A549 (cell line): ENCODE measurements around the gene IGSF11.

ENCODE experiments used
- BHLHE40 ChIP-seq: IDR thresholded peaks from 2 replicates; pipeline ENCODE4 v1.6.1; 2012; ENCODE audit warnings: low read depth, low read length, inconsistent platforms
- ESRRA ChIP-seq: fragments of 150-350 bp; IDR thresholded peaks from 2 replicates; pipeline ENCODE4 v1.6.1; 2014; ENCODE audit warnings: mild to moderate bottlenecking, low read length, borderline replicate concordance
- MAFK ChIP-seq: fragments of 450-650 bp; IDR thresholded peaks from 2 replicates; pipeline ENCODE4 v1.6.1; 2014; ENCODE audit not compliant: partially characterized antibody
- MAZ ChIP-seq: fragments of 150-350 bp; IDR thresholded peaks from 2 replicates; pipeline ENCODE4 v1.6.1; 2014; ENCODE audit warnings: antibody characterized with exemption, low read depth, low read length, borderline replicate concordance
- POLR2A ChIP-seq: IDR thresholded peaks from 2 replicates; pipeline ENCODE4 v1.6.1; 2012; ENCODE audit warnings: mild to moderate bottlenecking, low read length
- POLR2AphosphoS2 ChIP-seq: conservative IDR thresholded peaks from 2 replicates; pipeline ENCODE4 v1.6.1; 2012; ENCODE audit warnings: low read length, improper control_type of control experiment, inconsistent platforms
- TP53 ChIP-seq: fragments of 250-450 bp; sonication (Bioruptor Pico); IDR thresholded peaks from 2 replicates; pipeline ENCODE4 v1.5.0; 2021; ENCODE audit warnings: mild to moderate bottlenecking, moderate library complexity
- TF ChIP-seq, protein P1 (sequence below): fragments of >200 bp; sonication (Bioruptor Twin); formaldehyde crosslinking; IDR thresholded peaks from 3 replicates; pipeline ENCODE4 v1.5.1; 2016
- TF ChIP-seq, protein P2 (sequence below): IDR thresholded peaks from 2 replicates; pipeline ENCODE4 v1.6.1; 2012
- TF ChIP-seq, protein P3 (sequence below): fragments of 200-600 bp; sonication (generic); IDR thresholded peaks from 2 replicates; pipeline ENCODE4 v1.6.1; 2016; ENCODE audit warnings: antibody characterized with exemption, mild to moderate bottlenecking, moderate library complexity

- TF ChIP-seq POLR2A (no peak), MAFK (no peak), BHLHE40 (no peak), MAZ (no peak), ESRRA (no peak), TP53 (CRISPR knock-in tag) (no peak), POLR2AphosphoS2 (no peak)
- TF ChIP-seq, protein P1, sequence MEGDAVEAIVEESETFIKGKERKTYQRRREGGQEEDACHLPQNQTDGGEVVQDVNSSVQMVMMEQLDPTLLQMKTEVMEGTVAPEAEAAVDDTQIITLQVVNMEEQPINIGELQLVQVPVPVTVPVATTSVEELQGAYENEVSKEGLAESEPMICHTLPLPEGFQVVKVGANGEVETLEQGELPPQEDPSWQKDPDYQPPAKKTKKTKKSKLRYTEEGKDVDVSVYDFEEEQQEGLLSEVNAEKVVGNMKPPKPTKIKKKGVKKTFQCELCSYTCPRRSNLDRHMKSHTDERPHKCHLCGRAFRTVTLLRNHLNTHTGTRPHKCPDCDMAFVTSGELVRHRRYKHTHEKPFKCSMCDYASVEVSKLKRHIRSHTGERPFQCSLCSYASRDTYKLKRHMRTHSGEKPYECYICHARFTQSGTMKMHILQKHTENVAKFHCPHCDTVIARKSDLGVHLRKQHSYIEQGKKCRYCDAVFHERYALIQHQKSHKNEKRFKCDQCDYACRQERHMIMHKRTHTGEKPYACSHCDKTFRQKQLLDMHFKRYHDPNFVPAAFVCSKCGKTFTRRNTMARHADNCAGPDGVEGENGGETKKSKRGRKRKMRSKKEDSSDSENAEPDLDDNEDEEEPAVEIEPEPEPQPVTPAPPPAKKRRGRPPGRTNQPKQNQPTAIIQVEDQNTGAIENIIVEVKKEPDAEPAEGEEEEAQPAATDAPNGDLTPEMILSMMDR, result no peak
- TF ChIP-seq, protein P2, sequence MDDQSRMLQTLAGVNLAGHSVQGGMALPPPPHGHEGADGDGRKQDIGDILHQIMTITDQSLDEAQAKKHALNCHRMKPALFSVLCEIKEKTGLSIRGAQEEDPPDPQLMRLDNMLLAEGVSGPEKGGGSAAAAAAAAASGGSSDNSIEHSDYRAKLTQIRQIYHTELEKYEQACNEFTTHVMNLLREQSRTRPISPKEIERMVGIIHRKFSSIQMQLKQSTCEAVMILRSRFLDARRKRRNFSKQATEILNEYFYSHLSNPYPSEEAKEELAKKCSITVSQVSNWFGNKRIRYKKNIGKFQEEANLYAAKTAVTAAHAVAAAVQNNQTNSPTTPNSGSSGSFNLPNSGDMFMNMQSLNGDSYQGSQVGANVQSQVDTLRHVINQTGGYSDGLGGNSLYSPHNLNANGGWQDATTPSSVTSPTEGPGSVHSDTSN, result no peak
- TF ChIP-seq, protein P3, sequence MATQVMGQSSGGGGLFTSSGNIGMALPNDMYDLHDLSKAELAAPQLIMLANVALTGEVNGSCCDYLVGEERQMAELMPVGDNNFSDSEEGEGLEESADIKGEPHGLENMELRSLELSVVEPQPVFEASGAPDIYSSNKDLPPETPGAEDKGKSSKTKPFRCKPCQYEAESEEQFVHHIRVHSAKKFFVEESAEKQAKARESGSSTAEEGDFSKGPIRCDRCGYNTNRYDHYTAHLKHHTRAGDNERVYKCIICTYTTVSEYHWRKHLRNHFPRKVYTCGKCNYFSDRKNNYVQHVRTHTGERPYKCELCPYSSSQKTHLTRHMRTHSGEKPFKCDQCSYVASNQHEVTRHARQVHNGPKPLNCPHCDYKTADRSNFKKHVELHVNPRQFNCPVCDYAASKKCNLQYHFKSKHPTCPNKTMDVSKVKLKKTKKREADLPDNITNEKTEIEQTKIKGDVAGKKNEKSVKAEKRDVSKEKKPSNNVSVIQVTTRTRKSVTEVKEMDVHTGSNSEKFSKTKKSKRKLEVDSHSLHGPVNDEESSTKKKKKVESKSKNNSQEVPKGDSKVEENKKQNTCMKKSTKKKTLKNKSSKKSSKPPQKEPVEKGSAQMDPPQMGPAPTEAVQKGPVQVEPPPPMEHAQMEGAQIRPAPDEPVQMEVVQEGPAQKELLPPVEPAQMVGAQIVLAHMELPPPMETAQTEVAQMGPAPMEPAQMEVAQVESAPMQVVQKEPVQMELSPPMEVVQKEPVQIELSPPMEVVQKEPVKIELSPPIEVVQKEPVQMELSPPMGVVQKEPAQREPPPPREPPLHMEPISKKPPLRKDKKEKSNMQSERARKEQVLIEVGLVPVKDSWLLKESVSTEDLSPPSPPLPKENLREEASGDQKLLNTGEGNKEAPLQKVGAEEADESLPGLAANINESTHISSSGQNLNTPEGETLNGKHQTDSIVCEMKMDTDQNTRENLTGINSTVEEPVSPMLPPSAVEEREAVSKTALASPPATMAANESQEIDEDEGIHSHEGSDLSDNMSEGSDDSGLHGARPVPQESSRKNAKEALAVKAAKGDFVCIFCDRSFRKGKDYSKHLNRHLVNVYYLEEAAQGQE, result no peak
Measured at GRCh38 chr3:118941236-118941635, 93.4 kb downstream of the IGSF11 start.
